Mammary epithelial cell (primary cell): ENCODE results near the gene MDH1.

Experiments
- CTCF ChIP-seq, 2 donors: IDR thresholded peaks in 1 of 2; conservative IDR thresholded peaks in 1 of 2; 2 replicates each; pipeline ENCODE4 v1.5.1; 2011 to 2012; ENCODE audit warnings: inconsistent platforms in 2 of 2, low read length in 2 of 2, mild to moderate bottlenecking in 2 of 2, control low read depth in 1 of 2, low read depth in 1 of 2; ENCODE audit not compliant: insufficient read depth in 1 of 2; ENCODE audit errors: extremely low read depth in 1 of 2
- EZH2 ChIP-seq: IDR thresholded peaks from 2 replicates; pipeline ENCODE4 v1.6.1; 2012; ENCODE audit warnings: low read length, inconsistent platforms, borderline replicate concordance

GRCh38 chr2:63545023-63545422 lies 43.7 kb upstream of the MDH1 start:
- TF ChIP-seq CTCF (conservative IDR thresholded peaks at IDR 0.05 in 1 of 2, IDR thresholded peaks at IDR 0.05 in 1 of 2; ENCODE audit: extremely low read depth in 1 of 2, insufficient read depth in 1 of 2, low read depth in 1 of 2, low read length in 2 of 2) (no peak), EZH2 (no peak)
